Esophagus squamous epithelium (tissue), 4 donors: ENCODE measurements around the gene RNLS.

Experiments
- CTCF ChIP-seq, 6 experiments: fragments of 450-650 bp in 4 of 6; fragments of 200-600 bp in 2 of 6; sonication (generic) in 2 of 6; IDR thresholded peaks; one replicate each; pipeline ENCODE4 v1.5.1; 2016 to 2019; ENCODE audit warnings: antibody characterized with exemption in 6 of 6, mild to moderate bottlenecking in 4 of 6, moderate library complexity in 4 of 6
- POLR2A ChIP-seq, 4 donors: fragments of 450-650 bp; IDR thresholded peaks; one replicate each; pipeline ENCODE4 v1.6.1; 2017; ENCODE audit warnings: antibody characterized with exemption in 4 of 4, mild to moderate bottlenecking in 4 of 4, moderate library complexity in 3 of 4

DNA sequence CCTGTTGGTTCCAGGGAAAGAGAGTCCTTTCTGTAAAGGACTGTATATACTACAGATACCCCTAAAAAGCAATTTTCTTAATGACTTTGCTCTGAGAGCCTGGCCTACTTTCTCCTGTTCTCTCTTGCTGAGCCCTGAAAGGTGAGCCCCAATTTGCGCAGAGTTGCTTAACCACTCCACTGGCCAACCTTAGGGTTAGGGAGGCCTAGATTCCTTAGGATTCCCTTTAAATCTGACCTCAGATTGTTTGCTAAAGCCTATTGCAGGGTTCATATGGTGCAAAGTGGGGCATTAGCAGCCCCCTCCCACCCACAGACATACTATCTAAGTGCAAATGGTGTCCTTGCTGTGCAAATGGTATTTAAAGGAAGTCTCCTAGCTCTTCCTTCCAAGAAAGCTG is 164.2 kb downstream of the RNLS start:
- TF ChIP-seq CTCF (IDR thresholded peaks at IDR 0.05) (no peak), POLR2A (IDR thresholded peaks at IDR 0.05) (no peak)
